ENCODE data around the gene ENDOU. TPM values are rescaled to one million over a fixed set of nuclear protein-coding genes. Genes with fewer than 3 reads are reported as not detected.

ENDOU gene
- total and polyA plus RNA-seq, 12 donors: 0.11 to 0.56 (median 0.29) TPM; not detected in 1

DNA sequence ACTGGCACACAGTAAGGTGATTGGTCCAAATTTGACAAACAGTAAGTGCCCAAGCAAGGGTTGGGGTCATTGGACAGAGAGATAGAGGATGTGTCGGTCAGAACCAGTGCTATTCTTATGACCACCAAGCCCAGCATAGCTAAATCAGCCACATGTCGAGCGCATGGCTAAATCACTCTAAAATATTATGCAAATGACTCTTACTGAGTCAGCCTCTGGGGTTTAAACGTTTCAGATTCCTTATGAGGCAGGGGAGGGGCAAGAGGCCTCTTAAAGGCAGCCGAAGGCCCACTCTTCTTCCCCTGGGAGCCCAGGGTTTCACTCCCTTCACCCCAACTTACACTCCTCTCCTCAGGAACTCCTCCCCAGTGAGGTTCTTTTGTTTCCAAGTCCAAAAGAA is 603 bp upstream of the ENDOU start:
- TF ChIP-seq, protein P1, sequence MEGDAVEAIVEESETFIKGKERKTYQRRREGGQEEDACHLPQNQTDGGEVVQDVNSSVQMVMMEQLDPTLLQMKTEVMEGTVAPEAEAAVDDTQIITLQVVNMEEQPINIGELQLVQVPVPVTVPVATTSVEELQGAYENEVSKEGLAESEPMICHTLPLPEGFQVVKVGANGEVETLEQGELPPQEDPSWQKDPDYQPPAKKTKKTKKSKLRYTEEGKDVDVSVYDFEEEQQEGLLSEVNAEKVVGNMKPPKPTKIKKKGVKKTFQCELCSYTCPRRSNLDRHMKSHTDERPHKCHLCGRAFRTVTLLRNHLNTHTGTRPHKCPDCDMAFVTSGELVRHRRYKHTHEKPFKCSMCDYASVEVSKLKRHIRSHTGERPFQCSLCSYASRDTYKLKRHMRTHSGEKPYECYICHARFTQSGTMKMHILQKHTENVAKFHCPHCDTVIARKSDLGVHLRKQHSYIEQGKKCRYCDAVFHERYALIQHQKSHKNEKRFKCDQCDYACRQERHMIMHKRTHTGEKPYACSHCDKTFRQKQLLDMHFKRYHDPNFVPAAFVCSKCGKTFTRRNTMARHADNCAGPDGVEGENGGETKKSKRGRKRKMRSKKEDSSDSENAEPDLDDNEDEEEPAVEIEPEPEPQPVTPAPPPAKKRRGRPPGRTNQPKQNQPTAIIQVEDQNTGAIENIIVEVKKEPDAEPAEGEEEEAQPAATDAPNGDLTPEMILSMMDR (IDR thresholded peaks at IDR 0.05): no peak
- 58 to 60% methylated on average over 5 of the region's 5 CpGs for WGBS, 2 donors
- H3K36me3 ChIP-seq: peaks cover 0 to 3% (median 0%) of the 10 kb centered on the region in 9 donors
- H3K4me1 ChIP-seq: peaks cover under 1 to 39% (median 21%) of the 10 kb centered on the region in 9 donors
- H3K27me3 ChIP-seq: no peaks in the 10 kb centered on the region
- H3K4me3 ChIP-seq: no peak overlapping the region
- peak in 1 of 8 donors; percentile 34 for ATAC-seq
- H3K9me3 ChIP-seq: no peaks in the 10 kb centered on the region
- H3K27ac ChIP-seq: peak overlapping the region in 1 of 10 donors; percentile 20
- DNase-seq: no peak
- intact Hi-C loops (cut with DNase I): no loop called here

GRCh38 chr12:47722941-47723631 is 2.2 kb downstream of the ENDOU start:
- H3K9me3 ChIP-seq: no peaks in the 10 kb centered on the region
- TF ChIP-seq, protein P1 (IDR thresholded peaks at IDR 0.05): no peak
- DNase-seq (no peak), ATAC-seq (no peak)
- intact Hi-C loops (cut with DNase I): no loop called here
- peaks cover 5 to 26% (median 13%) of the 10 kb centered on the region in 9 donors for H3K4me1 ChIP-seq
- peaks cover 0 to 7% (median 0%) of the 10 kb centered on the region in 9 donors for H3K36me3 ChIP-seq
- H3K27me3 ChIP-seq: no peaks in the 10 kb centered on the region
- WGBS, 2 donors: 64 to 80% methylated on average over 5 of the region's 5 CpGs
- H3K27ac ChIP-seq: no peak overlapping the region
- H3K4me3 ChIP-seq: no peak overlapping the region

DNA sequence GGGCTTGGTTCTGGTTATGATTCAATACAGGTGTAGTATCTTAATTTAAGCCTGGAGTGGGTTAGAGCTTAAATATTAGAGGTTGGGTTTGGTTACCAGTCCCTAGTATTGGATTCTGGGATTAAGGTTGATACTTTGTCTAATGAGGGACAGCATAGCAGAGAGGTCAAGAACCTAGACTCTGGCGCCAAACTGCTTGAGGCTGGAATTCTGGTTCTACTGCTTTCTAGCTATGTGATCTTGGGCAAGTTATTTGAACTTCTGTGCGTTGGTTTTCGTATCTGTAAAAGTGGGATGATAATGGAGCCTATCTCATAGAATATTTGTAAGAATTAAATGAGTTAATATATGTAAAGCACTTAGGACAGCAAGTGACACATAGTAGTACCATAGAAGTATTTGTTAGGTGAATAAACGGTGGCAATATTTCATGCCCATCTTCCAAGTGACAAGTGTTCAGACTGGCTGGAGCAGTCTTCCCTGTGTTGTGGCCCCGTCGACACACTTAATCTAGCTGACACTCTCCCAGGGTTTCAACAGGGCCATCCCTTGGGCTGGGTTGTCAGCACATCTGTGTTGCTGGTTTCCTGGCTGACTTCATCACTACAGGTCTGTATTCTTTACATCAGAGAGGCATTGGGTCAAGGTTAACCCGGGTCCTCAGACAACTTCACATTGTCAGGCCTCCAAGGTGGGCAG is 3.0 kb downstream of the ENDOU start:
- ATAC-seq: no peak
- WGBS, 2 donors: 78 to 84% methylated on average over 7 of the region's 7 CpGs

DNA sequence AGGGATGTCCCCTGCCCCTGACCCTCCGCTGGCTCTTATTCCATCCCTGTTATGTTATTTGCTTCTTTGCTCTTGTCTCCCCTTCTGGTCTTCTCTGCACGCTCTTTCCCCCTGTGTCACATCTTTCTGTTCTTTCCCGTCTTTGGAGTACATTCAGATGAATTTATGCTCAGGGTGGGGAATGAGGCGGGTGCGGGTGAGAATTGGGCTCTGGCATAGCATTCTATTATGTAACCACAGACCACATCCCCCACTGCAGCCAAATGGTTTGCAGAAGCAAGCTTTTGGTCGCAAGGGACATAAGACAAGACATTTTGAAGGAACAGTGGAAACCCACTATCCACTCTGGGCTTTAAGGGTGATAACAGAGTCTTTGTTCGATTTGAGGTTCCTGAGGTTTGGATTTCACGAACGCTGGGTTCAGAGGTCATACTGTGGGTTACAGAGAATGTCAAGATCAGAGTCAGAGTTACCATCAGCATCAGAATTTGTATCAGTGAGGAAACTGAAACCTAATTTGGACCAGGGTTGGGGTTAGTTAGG is 3.8 kb downstream of the ENDOU start:
- peaks cover 17 to 42% (median 27%) of the 10 kb centered on the region in 9 donors for H3K4me1 ChIP-seq
- ATAC-seq: no peak
- DNase-seq: no peak
- 85 to 89% methylated on average over 9 of the region's 9 CpGs for WGBS, 2 donors
- H3K36me3 ChIP-seq: peaks cover 0 to 7% (median 0%) of the 10 kb centered on the region in 9 donors
- H3K27me3 ChIP-seq: no peaks in the 10 kb centered on the region
- TF ChIP-seq, protein P1 (IDR thresholded peaks at IDR 0.05): no peak
- H3K4me3 ChIP-seq: no peak overlapping the region
- no peaks in the 10 kb centered on the region for H3K9me3 ChIP-seq
- no peak overlapping the region for H3K27ac ChIP-seq
- intact Hi-C loops (cut with DNase I): no loop called here

More for the DNA sequence above, 3.0 kb downstream of the ENDOU start:
- intact Hi-C loops (cut with DNase I): no loop called here
- DNase-seq: no peak
- Histone ChIP-seq H3K9me3 (no peaks in the 10 kb centered on the region), H3K4me1 (peaks cover 10 to 34% (median 19%) of the 10 kb centered on the region in 9 donors), H3K4me3 (no peak overlapping the region), H3K27me3 (no peaks in the 10 kb centered on the region), H3K27ac (no peak overlapping the region), H3K36me3 (peaks cover 0 to 7% (median 0%) of the 10 kb centered on the region in 9 donors)
- TF ChIP-seq, protein P1 (IDR thresholded peaks at IDR 0.05): no peak

All from heart right ventricle (tissue), 16 donors.